MCF 10A (cell line): ENCODE data around the gene PNPLA3. TPM values are rescaled to one million over a fixed set of nuclear protein-coding genes. Genes with fewer than 3 reads are reported as not detected.
"Not testable (repeated sequence)": the region's sequence is repeated elsewhere in the genome, so short reads cannot be mapped to it uniquely, and the experiment has no call there.

Experiments
- BruUV-seq: library from RNA; stranded (reverse); fragments of 400-500 nt; replicated peaks from 2 replicates; lab custom pipeline; 2021; lab: Mats Ljungman, UMichigan
- CTCF ChIA-PET: fragments of 300-600 bp; sonication (Branson Sonifier 250); formaldehyde crosslinking; extraction: SDS; loops from one replicate; lab custom pipeline; 2021; ENCODE audit warnings: antibody characterized with exemption, inconsistent platforms; lab: Yijun Ruan, JAX
- POLR2A ChIA-PET: fragments of 300-600, 350-650 bp; sonication (Branson Sonifier 250); formaldehyde crosslinking; extraction: SDS; loops from one replicate; lab custom pipeline; 2020; ENCODE audit warnings: antibody characterized with exemption, inconsistent platforms; lab: Yijun Ruan, JAX
- DNase-seq: peaks from one replicate; pipeline ENCODE4 v3.0.0-alpha.2; 2018; ENCODE audit not compliant: unreplicated experiment
- H3K27ac Mint-ChIP-seq: one replicate; pipeline ENCODE4 v1.8.0; 2022; ENCODE audit warnings: mild to moderate bottlenecking, low read depth, mixed read lengths; ENCODE audit not compliant: unreplicated experiment
- H3K27me3 Mint-ChIP-seq: one replicate; pipeline ENCODE4 v1.8.0; 2022; ENCODE audit warnings: mixed read lengths; ENCODE audit not compliant: insufficient read depth, unreplicated experiment
- H3K36me3 Mint-ChIP-seq: one replicate; pipeline ENCODE4 v1.8.0; 2022; ENCODE audit warnings: mild to moderate bottlenecking, moderate library complexity, mixed read lengths; ENCODE audit not compliant: insufficient read depth, unreplicated experiment
- H3K4me1 Mint-ChIP-seq: one replicate; pipeline ENCODE4 v1.8.0; 2022; ENCODE audit warnings: mixed read lengths; ENCODE audit not compliant: insufficient read depth, unreplicated experiment
- H3K4me3 Mint-ChIP-seq: one replicate; pipeline ENCODE4 v1.8.0; 2022; ENCODE audit warnings: mild to moderate bottlenecking, moderate library complexity, mixed read lengths; ENCODE audit not compliant: unreplicated experiment
- H3K9me3 Mint-ChIP-seq: one replicate; pipeline ENCODE4 v1.8.0; 2022; ENCODE audit warnings: mixed read lengths; ENCODE audit not compliant: unreplicated experiment
- intact Hi-C: fragments of 100-400 bp; cut with micrococcal nuclease; formaldehyde crosslinking; loops from 2 replicates; pipeline ENCODE4 v1.14.1; 2022
- total RNA-seq: library from RNA; stranded (reverse); gene quantifications from 2 replicates; pipeline ENCODE4 v1.2.3, GENCODE V29; 2022
- TF ChIP-seq, protein P1 (sequence below): fragments of 200-600 bp; IDR thresholded peaks from one replicate; pipeline ENCODE4 v1.8.0; 2022; ENCODE audit warnings: antibody characterized with exemption, mild to moderate bottlenecking; ENCODE audit not compliant: unreplicated experiment

Gene PNPLA3
- total RNA-seq, 1 experiment from 2014 or later: 4.2 TPM

DNA sequence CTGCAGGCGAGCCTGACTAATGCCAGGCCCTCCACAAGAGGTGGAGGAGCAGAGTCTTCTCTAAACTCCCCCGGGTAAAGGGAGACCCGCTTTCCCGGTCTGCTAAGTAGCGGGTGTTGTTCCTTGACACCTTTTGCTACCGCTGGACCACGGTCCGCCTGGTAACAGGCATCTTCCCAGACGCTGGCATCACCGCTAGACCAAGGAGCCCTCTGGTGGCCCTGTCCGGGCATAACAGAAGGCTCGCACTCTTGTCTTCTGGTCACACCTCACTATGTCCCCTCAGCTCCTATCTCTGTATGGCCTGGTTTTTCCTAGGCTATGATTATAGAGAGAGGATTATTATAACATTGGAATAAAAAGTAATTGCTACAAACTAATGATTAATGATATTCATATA lies 19.2 kb upstream of the PNPLA3 start:
- POLR2A ChIA-PET, H3K27me3 Mint-ChIP-seq: not testable (repeated sequence)
- intact Hi-C loops: loop anchor here (10.0 kb wide), 1 partner anchor 630 kb away; no protein-coding TSS in a partner anchor

DNA sequence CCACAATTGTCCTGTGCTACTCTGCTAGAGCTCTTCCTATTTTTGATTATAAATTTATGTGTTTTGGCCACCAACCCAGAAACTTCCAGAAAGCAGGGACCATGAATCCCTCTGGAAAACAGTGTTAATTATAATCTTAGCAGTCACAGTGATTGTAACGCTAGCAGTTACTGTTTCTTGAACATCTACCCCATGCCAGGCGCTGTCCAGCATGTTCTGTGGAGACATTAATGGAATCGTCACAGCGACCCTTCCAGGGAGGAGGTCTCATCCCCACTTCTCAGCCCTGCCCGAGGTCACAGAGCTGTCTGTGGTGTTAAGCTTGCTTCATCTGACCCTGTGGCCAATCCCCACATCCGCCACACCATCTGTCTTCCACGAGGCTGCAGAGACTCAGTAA lies 17.9 kb upstream of the PNPLA3 start:
- intact Hi-C loops: loop anchor here (10.0 kb wide), 1 partner anchor 631 kb away; no protein-coding TSS in a partner anchor
- no peak for DNase-seq
- POLR2A ChIA-PET: no interaction called here
- H3K36me3 Mint-ChIP-seq: no peaks in the 10 kb centered on the region
- H3K27me3 Mint-ChIP-seq: no peaks in the 10 kb centered on the region
- CTCF ChIA-PET: interaction anchor here (0.6 to 1.6 kb wide), 7 partner anchors 9 to 578 kb away, joined by 3 to 6 read pairs (median 4); no protein-coding TSS in a partner anchor
- peaks cover 9% of the 10 kb centered on the region for H3K4me1 Mint-ChIP-seq
- H3K9me3 Mint-ChIP-seq: no peaks in the 10 kb centered on the region
- TF ChIP-seq, protein P1, sequence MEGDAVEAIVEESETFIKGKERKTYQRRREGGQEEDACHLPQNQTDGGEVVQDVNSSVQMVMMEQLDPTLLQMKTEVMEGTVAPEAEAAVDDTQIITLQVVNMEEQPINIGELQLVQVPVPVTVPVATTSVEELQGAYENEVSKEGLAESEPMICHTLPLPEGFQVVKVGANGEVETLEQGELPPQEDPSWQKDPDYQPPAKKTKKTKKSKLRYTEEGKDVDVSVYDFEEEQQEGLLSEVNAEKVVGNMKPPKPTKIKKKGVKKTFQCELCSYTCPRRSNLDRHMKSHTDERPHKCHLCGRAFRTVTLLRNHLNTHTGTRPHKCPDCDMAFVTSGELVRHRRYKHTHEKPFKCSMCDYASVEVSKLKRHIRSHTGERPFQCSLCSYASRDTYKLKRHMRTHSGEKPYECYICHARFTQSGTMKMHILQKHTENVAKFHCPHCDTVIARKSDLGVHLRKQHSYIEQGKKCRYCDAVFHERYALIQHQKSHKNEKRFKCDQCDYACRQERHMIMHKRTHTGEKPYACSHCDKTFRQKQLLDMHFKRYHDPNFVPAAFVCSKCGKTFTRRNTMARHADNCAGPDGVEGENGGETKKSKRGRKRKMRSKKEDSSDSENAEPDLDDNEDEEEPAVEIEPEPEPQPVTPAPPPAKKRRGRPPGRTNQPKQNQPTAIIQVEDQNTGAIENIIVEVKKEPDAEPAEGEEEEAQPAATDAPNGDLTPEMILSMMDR: no peak
- no peak overlapping the region for H3K27ac Mint-ChIP-seq
- BruUV-seq: no TSS peak
- H3K4me3 Mint-ChIP-seq: no peak overlapping the region

More for the DNA sequence above, 19.2 kb upstream of the PNPLA3 start:
- H3K9me3 Mint-ChIP-seq, H3K4me3 Mint-ChIP-seq, H3K36me3 Mint-ChIP-seq, DNase-seq, H3K4me1 Mint-ChIP-seq, H3K27ac Mint-ChIP-seq, BruUV-seq: not testable (repeated sequence)
- TF ChIP-seq, protein P1: peak; percentile 48
- CTCF ChIA-PET: interaction anchor here (1.2 to 1.8 kb wide), 3 partner anchors 16 to 41 kb away, joined by 4 to 7 read pairs (median 4); no protein-coding TSS in a partner anchor

DNA sequence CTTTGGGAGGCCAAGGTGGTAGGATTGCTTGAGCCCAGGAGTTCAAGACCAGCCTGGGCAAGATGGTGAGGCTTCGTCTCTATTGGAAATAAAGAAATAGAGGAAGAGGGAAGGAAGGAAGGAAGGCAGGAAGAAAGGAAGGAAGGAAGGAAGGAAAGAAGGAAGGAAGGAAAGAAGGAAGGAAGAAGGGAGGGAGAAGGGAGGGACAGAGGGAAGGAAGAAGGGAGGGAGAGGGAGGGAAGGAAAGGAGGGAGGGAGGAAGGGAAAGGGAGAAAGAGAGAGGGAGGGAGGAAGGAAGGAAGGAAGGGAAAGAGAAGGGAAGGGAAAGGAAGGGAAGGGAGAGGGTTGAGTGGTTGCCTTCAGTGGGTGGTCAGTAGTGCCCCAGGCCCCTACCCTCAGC lies 13.9 kb upstream of the PNPLA3 start:
- TF ChIP-seq, protein P1: no peak
- Mint-ChIP-seq H3K36me3 (no peaks in the 10 kb centered on the region), H3K4me3 (no peak overlapping the region), H3K27ac (no peak overlapping the region), H3K9me3 (peaks cover 7% of the 10 kb centered on the region), H3K27me3 (peaks cover 23% of the 10 kb centered on the region), H3K4me1 (peaks cover 17% of the 10 kb centered on the region)
- CTCF ChIA-PET: no interaction called here
- no peak for DNase-seq
- intact Hi-C loops: loop anchor here (10.0 kb wide), 1 partner anchor 635 kb away; no protein-coding TSS in a partner anchor
- POLR2A ChIA-PET: interaction anchor here (1.1 kb wide), 1 partner anchor 16 kb away, joined by 3 read pairs; no protein-coding TSS in a partner anchor
- no TSS peak for BruUV-seq

DNA sequence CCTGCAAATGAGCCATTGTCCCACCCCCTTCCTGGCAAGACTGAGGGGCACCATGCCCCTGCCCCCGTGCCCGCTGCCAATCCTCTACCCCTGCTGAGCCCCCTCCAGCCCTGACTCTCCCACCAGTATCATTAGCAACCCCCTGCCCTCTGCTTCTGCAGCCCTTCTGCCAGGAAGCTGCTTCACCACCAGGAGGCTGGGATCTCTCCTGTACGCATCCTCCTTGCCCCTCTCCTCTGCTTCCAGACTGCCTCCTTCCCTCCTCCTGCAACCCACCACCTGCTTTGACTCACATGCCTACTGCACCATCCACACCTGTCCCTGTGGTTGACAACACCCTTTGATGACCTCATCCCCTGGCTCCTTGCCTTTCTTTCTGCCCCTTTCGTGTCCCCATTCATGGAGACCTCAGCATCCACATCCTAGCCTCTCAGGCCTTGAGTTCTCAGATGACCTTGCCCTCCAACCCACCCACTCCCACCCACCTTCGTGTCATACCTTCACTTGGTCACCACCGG lies 13.4 kb upstream of the PNPLA3 start:
- intact Hi-C loops: no loop called here
- no peak for DNase-seq
- H3K27ac Mint-ChIP-seq: no peak overlapping the region
- POLR2A ChIA-PET: interaction anchor here (0.8 to 1.1 kb wide), 2 partner anchors 15 to 17 kb away, joined by 3 read pairs; no protein-coding TSS in a partner anchor
- CTCF ChIA-PET: no interaction called here
- BruUV-seq: no TSS peak
- H3K9me3 Mint-ChIP-seq: peaks cover 7% of the 10 kb centered on the region
- no peaks in the 10 kb centered on the region for H3K36me3 Mint-ChIP-seq
- no peak overlapping the region for H3K4me3 Mint-ChIP-seq
- TF ChIP-seq, protein P1: no peak
- peaks cover 23% of the 10 kb centered on the region for H3K27me3 Mint-ChIP-seq
- peaks cover 17% of the 10 kb centered on the region for H3K4me1 Mint-ChIP-seq
